CD4-positive, alpha-beta T cell treated with Interleukin-21 for 1 hour (primary cell): ENCODE results near the gene LIME1.
A peak's percentile ranks its signal among the peaks of the same experiment; 100 is the strongest.

Experiments
- DNase-seq: peaks from one replicate; pipeline ENCODE4 v3.0.0-alpha.2; 2020

LIME1 gene

DNA sequence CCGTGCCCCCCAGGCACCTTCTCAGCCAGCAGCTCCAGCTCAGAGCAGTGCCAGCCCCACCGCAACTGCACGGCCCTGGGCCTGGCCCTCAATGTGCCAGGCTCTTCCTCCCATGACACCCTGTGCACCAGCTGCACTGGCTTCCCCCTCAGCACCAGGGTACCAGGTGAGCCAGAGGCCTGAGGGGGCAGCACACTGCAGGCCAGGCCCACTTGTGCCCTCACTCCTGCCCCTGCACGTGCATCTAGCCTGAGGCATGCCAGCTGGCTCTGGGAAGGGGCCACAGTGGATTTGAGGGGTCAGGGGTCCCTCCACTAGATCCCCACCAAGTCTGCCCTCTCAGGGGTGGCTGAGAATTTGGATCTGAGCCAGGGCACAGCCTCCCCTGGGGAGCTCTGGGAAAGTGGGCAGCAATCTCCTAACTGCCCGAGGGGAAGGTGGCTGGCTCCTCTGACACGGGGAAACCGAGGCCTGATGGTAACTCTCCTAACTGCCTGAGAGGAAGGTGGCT is 39.1 kb upstream of the LIME1 start:
- DNase-seq, result no peak

DNA sequence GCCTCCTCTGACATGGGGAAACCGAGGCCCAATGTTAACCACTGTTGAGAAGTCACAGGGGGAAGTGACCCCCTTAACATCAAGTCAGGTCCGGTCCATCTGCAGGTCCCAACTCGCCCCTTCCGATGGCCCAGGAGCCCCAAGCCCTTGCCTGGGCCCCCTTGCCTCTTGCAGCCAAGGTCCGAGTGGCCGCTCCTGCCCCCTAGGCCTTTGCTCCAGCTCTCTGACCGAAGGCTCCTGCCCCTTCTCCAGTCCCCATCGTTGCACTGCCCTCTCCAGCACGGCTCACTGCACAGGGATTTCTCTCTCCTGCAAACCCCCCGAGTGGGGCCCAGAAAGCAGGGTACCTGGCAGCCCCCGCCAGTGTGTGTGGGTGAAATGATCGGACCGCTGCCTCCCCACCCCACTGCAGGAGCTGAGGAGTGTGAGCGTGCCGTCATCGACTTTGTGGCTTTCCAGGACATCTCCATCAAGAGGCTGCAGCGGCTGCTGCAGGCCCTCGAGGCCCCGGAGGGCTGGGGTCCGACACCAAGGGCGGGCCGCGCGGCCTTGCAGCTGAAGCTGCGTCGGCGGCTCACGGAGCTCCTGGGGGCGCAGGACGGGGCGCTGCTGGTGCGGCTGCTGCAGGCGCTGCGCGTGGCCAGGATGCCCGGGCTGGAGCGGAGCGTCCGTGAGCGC is 38.5 kb upstream of the LIME1 start:
- DNase-seq, result no peak

DNA sequence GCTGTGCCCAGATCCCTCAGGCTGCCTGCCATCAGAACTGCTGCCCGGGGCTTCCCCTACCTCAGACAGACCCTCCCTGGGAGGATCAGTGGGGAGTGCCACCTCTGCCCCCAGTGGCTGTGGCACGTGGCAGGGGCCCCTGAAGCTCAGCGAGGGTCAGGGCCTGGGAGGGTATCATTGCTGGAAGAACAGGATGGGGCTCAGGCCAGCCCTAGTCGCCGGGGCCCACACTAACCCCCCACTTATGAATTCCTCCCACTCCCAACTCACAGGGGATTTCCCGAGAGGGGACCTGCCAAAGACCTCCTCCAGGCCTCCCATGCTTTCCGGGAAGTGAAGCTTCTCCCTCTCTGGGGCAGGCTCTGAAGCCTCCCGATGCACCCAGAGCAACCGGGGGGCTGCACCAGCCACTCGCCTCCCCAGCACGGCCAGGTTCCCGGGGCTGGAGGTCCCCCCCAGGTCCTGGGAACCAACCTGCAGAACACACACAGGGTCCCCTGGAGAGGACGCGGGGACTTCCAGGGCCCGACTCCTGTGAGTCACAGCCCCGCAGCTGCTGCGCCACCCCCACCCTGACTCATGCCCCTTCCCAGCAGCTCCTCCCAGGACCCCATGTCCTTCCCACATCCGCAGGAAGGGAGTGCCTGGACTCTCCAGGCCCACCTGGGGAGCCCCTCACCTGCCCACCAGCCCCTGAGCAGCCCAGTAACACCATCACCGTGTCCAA is 37.6 kb upstream of the LIME1 start:
- no peak for DNase-seq

DNA sequence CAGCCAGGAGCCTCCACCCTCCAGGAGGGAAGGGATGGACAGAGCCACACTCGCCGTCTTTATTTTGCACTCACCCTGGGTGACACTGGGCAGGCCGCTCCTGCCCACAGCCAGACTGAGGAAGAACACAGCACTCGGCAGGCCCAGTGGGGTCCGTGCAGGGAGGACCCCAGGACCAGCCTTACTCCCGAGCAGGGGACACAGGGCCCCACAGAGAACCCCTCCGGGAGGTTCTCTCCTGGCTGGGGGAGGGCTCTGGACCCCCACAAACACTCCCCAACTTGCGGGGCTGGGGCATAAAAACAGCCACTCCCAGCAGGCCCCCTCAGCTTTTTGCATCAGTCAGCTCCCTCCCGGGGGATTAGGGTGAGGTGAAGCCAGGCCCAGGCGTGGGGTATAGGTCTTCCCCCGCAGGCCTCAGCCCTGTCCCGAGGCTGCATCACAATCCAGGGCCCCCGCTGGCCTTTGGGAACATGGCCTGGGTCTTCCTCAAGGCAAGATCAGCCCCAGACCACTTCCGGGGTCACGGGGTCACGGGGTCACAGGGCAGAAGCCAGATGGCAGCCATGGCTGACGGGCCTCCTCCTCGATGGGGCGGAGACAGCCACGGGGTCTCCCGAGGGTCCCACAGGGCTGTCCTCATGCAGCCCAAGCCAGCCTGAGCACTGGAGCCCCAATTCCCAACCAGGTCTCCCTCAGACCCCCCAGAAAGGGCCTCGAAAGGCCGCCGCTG is 36.8 kb upstream of the LIME1 start:
- no peak for DNase-seq

DNA sequence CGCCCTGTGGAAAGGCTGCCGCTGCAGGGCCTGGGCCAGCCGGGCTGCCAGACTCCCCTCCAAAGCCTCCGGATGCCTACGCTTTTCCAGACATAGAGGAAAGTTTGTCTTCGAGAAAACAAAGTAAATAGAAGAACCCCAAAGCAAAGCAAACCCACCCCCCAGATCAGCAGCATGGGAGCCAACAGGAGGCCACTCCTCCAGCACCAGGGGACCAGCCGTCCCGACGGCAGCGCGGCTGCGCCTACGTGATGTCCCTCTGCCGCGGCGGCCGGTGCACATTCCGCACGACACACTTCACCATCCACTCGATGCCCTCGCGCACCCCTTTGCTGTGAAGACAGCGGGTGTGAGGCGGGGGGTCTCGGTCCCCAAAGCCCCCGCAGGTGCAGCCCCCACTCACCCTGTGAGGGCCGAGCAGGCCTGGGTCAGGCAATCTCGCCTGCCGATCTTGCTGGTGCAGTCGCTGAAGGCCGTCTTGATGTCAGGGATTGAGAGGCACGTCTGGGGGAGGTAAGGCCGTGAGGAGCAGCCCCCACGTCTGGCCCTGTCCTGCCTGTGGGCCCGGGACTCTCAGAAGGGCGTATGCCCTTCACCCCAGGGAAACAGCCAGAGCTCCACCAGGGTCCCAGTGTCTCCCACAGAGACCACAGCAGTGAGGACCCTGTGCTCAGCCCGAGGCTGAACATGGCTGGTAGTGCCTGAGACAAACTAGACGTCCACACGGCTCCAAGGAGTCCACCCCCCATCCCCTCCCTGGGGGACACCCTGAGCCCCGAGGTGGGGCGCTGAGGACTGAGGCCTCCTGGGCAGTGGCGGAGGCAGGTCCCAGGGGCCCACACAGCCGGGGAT is 36.0 kb upstream of the LIME1 start:
- no peak for DNase-seq

DNA sequence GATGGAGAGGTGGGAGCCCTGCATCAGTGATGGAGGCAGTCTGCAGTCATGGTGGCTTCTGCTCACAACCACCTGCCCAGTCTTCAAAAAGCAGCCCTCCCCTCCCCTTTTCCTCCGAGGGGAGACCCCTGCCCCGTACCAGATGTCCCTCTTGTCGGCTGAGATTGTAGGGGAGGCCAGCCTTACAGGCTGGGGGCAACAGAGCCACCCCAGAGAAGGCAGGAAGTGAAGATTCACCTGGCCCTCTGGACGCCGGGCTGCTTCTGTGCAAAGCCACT is 35.5 kb upstream of the LIME1 start:
- no peak for DNase-seq

DNA sequence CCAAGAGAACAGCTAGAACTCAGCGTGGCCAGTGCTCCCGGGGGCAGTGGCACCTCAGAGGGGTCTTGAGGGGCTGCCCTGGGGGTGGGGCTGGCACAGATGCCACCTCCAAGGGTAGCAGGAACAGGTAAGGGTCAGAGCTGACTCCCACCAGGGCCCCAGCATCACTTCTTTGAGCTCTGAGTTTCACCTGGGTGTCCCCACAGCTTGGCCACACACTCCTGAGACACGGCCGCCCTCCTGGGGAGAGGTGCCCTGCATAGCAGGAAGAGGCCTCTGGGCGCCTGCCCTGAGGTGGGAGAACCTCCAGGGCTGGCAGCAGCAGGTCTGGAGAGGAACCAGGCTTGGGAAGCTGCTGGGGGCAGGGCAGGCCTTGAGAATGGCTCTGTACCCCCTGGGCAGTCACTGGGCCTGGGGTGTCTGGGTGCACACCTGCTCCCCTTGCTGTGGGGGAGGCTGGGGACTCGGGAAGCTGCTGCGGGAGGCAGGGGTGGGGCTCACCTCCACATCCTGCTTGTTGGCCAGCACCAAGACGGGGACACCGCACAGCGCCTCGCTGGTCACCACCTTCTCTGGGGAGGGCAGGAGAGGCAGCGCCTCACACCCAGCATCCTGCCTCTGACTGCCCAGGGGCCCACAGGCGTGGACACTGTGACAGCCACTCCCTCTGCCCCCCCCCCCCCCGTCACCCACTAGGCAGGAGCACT is 35.0 kb upstream of the LIME1 start:
- no peak for DNase-seq

DNA sequence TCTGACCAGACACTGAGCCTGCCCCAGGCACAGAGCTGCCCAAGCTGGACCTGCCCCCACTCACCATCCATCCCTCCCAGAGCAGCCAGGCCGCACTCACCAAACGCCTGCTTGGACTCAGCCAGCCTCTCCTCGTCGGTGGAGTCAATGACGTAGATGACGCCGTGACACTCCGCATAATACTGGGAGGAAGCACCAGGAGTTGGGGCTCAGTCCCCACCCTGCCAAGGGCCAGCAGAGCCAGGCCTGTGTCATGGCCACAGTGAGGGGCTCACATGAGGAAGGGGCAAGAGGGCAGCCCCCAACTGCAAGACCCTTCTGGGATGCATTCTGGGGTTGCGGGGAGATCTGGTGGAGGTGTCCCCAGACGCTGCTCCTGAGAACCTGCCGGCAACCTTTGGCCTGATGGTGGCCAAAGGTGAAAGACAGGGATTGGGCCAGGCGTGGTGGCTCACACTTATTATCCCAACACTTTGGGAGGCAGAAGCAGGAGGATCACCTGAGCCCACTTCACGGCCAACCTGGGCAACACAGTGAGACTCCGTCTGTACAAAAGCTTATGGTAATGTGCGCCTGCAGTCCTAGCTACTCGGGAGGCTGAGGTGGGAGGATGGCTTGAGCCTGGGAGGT is 34.3 kb upstream of the LIME1 start:
- DNase-seq, result no peak

DNA sequence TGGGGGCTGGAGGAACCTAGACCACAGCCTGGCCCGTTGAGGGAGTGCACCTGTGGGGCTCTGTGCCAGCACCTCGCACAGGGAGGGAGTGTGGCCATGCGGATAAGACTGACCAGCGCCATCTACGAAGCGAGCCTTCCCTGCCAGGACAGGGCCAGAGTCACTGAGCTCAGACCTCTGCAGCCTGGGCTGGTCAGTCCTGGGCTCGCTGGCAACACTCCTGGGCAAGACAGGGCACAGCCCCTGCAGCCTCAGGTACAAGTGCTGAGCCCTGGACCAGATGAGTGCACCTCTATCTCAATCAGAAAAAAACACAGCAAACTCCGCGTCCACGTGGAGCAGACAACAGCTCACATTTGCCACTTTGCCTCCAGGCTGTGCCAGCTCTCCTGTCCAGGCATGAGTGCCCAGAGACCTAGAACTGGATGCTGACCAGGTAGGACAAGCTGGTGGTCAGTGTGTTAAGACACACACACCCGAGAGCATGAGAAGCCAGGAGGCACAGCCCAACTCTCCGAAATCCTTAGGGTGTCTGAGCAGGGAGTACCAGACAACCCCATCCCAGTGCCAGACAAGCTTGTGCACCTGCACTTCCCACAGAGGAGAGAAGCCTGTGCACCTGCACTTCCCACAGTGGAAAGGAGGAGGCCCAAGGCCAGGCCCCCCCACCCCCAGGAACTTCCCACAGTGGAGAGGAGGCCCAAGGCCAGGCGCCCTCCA is 33.6 kb upstream of the LIME1 start:
- DNase-seq, result no peak

DNA sequence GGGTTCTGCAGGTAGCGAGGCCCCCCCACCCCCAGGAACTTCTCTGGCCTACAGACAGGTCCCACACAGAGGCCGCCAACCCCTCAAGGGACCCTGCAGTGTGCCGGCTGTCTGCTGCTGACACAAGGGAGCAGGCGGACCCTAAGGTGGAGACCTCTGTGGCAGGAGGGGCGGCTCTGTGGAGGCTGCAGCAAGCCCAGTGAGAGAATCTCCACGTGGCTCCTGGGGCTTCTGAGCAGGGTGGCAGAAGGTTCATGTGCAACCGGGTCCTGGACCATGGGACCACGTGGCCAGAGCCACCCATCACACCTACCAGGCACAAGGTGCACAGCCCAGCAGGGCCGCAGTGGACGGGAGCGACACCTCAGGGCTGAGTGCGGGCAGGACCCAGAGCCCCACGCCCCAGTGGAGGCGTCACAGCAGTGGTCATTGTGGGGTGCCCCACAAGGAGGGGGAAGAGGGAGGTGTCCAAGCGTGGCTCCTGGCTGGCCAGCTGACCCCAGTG is 32.9 kb upstream of the LIME1 start:
- DNase-seq, result no peak

DNA sequence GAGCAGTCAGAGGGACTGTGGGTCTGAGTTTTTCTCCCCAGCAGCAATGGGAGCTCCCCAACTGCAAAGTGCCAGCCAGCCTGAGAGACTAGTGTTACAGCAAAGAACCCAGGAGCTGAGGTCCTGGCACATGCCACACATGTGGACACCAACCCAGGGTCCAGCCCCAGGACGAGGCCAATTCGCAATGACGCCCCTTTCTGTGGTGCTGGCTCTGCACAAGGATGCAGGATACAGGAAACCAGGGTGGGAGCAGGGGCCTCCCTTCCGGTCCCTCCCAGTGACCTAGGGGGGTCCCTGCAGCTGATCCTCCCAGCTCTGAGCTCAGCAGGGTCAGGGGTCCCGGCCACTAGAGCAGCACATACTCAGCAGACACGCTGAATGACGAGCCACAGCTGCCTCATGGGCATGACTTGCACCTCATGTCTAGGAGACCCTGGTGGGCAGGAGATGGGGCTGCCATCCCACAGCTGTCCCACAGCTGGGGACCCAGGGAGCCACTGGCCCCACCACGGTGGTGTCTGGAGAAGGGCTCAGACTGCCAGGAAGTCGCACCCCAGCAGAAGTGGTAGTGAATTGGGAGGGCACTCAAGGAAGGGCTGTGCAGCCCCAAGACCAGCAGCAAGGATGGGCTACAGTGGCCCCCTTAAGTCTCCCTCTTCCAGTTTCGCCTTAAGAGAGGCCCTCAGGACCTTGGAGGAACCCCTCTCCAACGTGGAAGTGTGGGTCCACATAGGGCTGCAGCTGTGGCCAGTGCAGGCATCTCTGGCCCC is 32.3 kb upstream of the LIME1 start:
- DNase-seq, result no peak

DNA sequence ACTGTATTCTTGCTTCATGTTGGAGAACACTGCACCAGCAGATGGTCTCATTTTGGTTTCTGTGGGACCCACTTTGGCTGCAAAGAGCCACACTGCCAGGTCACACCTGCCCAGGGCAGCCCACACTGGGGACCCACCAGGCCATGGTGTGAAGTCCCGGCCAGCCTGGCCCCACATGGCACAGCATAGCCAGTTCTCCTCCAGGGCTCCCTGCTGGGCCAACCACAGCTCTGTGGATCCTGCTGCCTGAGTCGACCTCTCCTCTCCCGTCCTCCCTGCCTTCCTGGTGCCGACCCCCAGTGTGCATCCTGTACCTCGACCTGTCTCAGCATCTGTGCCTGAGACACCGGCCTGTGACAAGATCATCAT is 31.7 kb upstream of the LIME1 start:
- no peak for DNase-seq

DNA sequence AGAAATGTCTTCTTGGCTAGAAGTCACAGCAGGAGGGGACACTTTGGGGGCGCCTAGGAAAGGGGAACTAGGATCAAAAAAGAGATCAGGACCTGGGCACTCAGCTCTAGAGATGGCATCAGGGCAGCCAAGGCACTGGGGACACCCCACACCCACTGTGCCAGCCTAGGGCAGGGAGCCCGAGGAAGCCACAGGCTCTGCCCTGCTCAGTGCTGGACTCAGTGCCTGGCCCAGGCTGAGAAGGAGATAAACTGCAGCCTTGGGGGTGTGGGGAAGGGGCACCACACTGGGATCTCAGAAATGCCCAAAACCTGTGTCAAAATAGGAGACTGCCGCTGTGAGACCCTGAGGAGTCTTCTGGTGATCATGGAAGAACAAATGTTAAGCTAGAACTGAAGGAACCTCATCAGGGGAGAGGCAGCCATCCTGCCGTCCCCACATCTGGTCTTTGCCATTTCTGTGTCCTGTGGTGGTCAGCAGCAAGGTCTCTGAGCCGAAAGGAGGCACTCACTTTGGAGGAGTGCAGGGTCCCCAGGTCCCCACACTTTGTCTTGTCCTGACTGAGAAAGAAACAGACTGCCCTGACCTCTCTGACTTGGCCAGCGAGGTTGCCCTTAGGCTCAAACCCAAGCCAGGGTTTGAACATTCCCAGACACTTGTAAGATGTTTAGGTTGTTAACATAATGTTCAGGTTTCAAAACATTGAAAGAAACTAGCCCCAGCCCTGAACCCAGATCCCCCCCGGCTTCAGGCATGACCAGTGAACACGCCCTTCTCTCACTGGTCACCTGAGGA is 31.0 kb upstream of the LIME1 start:
- DNase-seq, result no peak

DNA sequence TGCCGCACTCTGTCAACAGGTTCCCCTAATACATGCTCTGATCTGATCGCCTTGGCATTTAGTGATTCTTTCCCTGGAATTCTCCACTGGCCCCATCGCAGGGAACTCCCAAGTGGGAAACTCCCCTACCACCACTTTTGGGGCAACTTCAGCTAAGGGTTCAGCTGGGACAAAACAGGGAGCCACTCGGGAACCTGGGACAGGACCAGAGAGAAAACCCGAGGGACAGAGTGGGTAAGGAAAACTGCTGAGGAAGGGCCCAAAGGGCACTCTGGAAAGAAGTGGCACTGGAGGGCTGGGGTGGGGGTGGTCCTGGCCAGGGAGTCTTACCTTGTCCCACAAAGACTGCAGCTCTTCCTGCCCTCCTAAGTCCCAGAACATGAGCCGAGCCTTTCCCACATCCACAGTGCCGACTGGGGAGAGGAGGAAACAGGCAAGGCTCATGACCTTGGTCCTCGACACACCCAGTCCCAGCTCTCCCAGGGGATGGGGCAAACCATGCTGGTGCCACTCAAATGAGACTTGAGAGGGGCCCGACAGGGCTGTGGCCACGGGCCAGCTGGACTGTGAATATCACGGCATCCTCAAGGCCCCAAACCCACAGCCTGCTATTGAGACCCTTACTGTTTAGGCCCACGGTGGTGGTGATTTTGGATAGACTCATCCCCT is 30.3 kb upstream of the LIME1 start:
- DNase-seq, result no peak

DNA sequence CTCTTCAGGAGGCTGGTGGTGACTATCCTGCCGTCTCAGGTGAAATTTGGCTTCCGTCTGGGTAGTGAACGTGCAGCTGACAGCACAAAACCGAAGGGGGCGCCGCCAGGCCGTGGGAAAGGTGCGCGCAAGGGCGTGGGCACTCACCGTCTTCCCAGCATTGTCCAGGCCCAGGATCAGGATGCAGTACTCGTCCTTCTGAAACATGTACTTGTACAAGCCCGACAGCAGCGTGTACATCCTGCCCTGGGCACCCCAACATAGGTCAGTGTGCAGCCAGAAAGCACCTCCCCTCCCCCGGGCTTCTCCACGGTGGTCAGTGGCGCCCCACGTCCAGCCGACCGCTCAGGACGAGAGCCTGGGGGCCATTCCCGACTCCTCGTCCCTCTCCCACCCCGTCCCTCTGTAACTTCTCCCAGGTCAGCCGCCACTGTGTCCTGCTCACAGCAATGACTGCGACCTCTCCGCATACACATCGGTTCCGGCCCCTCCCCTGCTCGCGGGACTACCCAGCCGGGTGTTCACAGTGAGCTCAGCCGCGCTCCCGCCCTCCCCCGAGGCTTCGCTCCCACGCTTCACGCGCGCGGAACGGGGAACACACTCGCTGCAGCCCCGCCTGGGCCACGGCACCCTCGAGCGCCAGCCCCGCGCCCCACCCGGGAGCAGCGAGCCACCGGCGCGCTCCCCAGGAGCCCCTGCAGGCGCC is 29.5 kb upstream of the LIME1 start:
- peak; percentile 66 for DNase-seq

DNA sequence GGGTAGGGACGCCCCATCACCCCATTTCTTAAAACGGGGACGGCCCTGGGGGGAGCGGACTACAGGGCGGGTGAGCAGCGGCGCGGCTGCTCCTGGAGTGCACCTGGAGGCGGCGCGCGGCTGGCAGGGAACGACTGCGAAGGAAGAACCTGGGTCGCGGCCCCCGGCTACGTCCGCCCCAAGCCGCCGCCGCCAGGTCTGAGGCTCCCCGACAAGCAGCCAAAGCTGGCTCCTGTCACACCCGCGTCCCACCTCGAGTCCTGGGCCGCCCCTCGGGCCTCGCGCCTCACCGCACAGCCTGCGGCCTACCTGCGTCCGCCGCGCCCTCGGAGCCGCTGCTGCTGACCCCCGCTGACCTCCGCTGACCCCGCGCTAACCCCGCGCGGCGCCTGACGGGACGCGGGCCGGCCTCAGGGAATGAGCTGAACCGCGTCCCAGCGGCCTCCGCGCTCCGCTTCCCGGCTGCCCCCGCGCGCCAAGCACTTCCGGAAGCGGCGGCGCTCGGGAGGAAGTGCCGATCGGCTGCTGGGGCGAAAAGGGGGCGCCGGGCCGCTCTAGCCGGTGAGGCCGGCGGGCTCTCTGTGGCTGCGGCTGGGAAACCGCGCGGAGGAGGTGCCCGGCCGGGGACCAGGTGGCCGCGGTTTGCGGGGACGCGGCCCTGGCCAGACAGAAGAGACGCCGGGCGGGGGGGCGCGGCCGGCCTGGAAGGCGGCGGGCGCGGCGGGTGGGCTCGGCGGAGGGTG is 28.7 kb upstream of the LIME1 start, which contains the start of the genes ARFRP1 and ZGPAT:
Gene ARFRP1 (minus strand): TSS at position 419 of the 743 bp plus-strand sequence. CDS start 885 bp downstream, outside the sequence.
Gene ZGPAT (plus strand): TSS at position 482 of the 743 bp plus-strand sequence. CDS start 542 bp downstream, outside the sequence.
- DNase-seq, result peak; percentile 90
